Tibial nerve (tissue), 4 donors: Measurements from ENCODE around the gene BPIFB6. TPM values are rescaled to one million over a fixed set of nuclear protein-coding genes. Genes with fewer than 3 reads are reported as not detected.

ENCODE experiments used
- DNase-seq, 2 donors: peaks; one replicate each; pipeline ENCODE4 v3.0.0-alpha.2; 2019; ENCODE audit warnings: low spot score in 2 of 2
- H3K27ac ChIP-seq, 4 donors: fragments of 200-600 bp; sonication (generic) in 3 of 4; one replicate each; pipeline ENCODE4 v1.5.1; 2017 to 2019; ENCODE audit warnings: mild to moderate bottlenecking in 1 of 4
- H3K27me3 ChIP-seq, 2 donors: fragments of 200-600 bp; sonication (generic) in 1 of 2; one replicate each; pipeline versions ENCODE4 v1.5.1 to v1.6.0; 2017 to 2019
- H3K36me3 ChIP-seq, 3 donors: fragments of 200-600 bp; sonication (generic); one replicate each; pipeline ENCODE4 v1.5.1; 2018 to 2019
- H3K4me1 ChIP-seq, 4 donors: fragments of 200-600 bp; sonication (generic) in 3 of 4; one replicate each; pipeline ENCODE4 v1.5.1; 2017 to 2019
- H3K4me3 ChIP-seq, 4 donors: fragments of 200-600 bp; sonication (generic) in 3 of 4; one replicate each; pipeline ENCODE4 v1.5.1; 2017 to 2019; ENCODE audit warnings: mild to moderate bottlenecking in 1 of 4, moderate library complexity in 1 of 4
- H3K9me3 ChIP-seq, 4 donors: fragments of 200-600 bp; sonication (generic) in 3 of 4; one replicate each; pipeline ENCODE4 v1.5.1; 2017 to 2019
- CTCF ChIP-seq, 5 experiments: fragments of 200-600 bp in 3 of 5; fragments of 450-650 bp in 2 of 5; sonication (generic) in 3 of 5; IDR thresholded peaks; one replicate each; pipeline ENCODE4 v1.5.1; 2016 to 2019; ENCODE audit warnings: antibody characterized with exemption in 5 of 5, mild to moderate bottlenecking in 3 of 5, moderate library complexity in 2 of 5
- EP300 ChIP-seq, 2 donors: sonication (generic); formaldehyde crosslinking; IDR thresholded peaks; one replicate each; pipeline ENCODE4 v1.6.1; 2017; ENCODE audit warnings: antibody characterized with exemption in 2 of 2, mild to moderate bottlenecking in 1 of 2
- POLR2A ChIP-seq, 2 donors: fragments of 450-650 bp; IDR thresholded peaks; one replicate each; pipeline ENCODE4 v1.6.1; 2017; ENCODE audit warnings: antibody characterized with exemption in 2 of 2, mild to moderate bottlenecking in 2 of 2, moderate library complexity in 2 of 2
- WGBS, 2 donors: methylation state at CpG; one replicate each; pipeline ENCODE4 v1.1.5; 2018; 5-methylcytosine and 5-hydroxymethylcytosine counted together
- total RNA-seq, 4 donors: library from RNA; depleted of rRNA; stranded (reverse); fragments of >200 nt; gene quantifications; one replicate each; pipeline ENCODE4 v1.1.0, GENCODE V29; 2016

Gene BPIFB6
- total RNA-seq, 4 donors from 2014 or later: not detected

- WGBS, 2 donors: 85 to 95% methylated on average over 3 of the region's 3 CpGs
- Histone ChIP-seq H3K9me3 (no peaks in the 10 kb centered on the region), H3K36me3 (no peaks in the 10 kb centered on the region), H3K27me3 (no peaks in the 10 kb centered on the region), H3K27ac (no peak overlapping the region), H3K4me3 (no peak overlapping the region), H3K4me1 (peaks cover 0 to 18% (median 0%) of the 10 kb centered on the region in 4 donors)
- TF ChIP-seq EP300 (IDR thresholded peaks at IDR 0.05) (no peak), POLR2A (IDR thresholded peaks at IDR 0.05) (no peak), CTCF (IDR thresholded peaks at IDR 0.05) (no peak)
- no peak for DNase-seq
These were observed 60.9 kb downstream of the BPIFB6 start for GRCh38 chr20:33092361-33092760.

- DNase-seq: no peak
- no peaks in the 10 kb centered on the region for H3K9me3 ChIP-seq
- H3K4me1 ChIP-seq: peaks cover 0 to 18% (median 0%) of the 10 kb centered on the region in 4 donors
- no peak overlapping the region for H3K4me3 ChIP-seq
- no peaks in the 10 kb centered on the region for H3K36me3 ChIP-seq
- 87 to 94% methylated on average over 1 of the region's 1 CpG for WGBS, 2 donors
- H3K27me3 ChIP-seq: no peaks in the 10 kb centered on the region
- no peak overlapping the region for H3K27ac ChIP-seq
- TF ChIP-seq EP300 (IDR thresholded peaks at IDR 0.05) (no peak), POLR2A (IDR thresholded peaks at IDR 0.05) (no peak), CTCF (IDR thresholded peaks at IDR 0.05) (no peak)
These were observed 61.6 kb downstream of the BPIFB6 start for GRCh38 chr20:33093074-33093473.

GRCh38 chr20:33093582-33093981, 62.1 kb downstream of the BPIFB6 start:
- H3K27ac ChIP-seq: no peak overlapping the region
- DNase-seq: no peak
- WGBS, 2 donors: 63 to 71% methylated on average over 1 of the region's 1 CpG
- no peak for TF ChIP-seq CTCF (IDR thresholded peaks at IDR 0.05)
- no peak for TF ChIP-seq EP300 (IDR thresholded peaks at IDR 0.05)
- TF ChIP-seq POLR2A (IDR thresholded peaks at IDR 0.05): no peak
- H3K9me3 ChIP-seq: no peaks in the 10 kb centered on the region
- H3K4me1 ChIP-seq: peaks cover 0 to 18% (median 0%) of the 10 kb centered on the region in 4 donors
- no peaks in the 10 kb centered on the region for H3K36me3 ChIP-seq
- H3K4me3 ChIP-seq: no peak overlapping the region
- H3K27me3 ChIP-seq: no peaks in the 10 kb centered on the region

Other genes starting within 250 kb of the BPIFB6 start
- gene MAPRE1, start 211.7 kb upstream of the BPIFB6 start, total RNA-seq: 10 to 100 TPM; 59.0 to 85.8 (median 79.9) TPM
- under 1 TPM in 2 of 4 donors, not detected in 2; 0.30 to 0.87 TPM for gene EFCAB8, start 172.7 kb upstream of the BPIFB6 start, total RNA-seq
- gene SUN5, start 27.2 kb upstream of the BPIFB6 start, total RNA-seq: not detected
- not detected for gene BPIFB2, start 23.9 kb upstream of the BPIFB6 start, total RNA-seq
- gene BPIFB3, start 22.3 kb downstream of the BPIFB6 start, total RNA-seq: not detected
- gene BPIFB4, start 48.0 kb downstream of the BPIFB6 start, total RNA-seq: not detected
- gene BPIFA2, start 136.5 kb downstream of the BPIFB6 start, total RNA-seq: 1 to 10 TPM in 1 of 4 donors, not detected in 3; 2.2 TPM
- gene BPIFA3, start 185.7 kb downstream of the BPIFB6 start, total RNA-seq: not detected
- not detected for gene BPIFA1, start 204.3 kb downstream of the BPIFB6 start, total RNA-seq